Uterus (tissue), 4 donors: ENCODE data around the gene SSH2. TPM values are rescaled to one million over a fixed set of nuclear protein-coding genes. Genes with fewer than 3 reads are reported as not detected.
"Not testable (repeated sequence)": the region's sequence is repeated elsewhere in the genome, so short reads cannot be mapped to it uniquely, and the experiment has no call there.

Experiments used
- DNase-seq, 2 donors: peaks; one replicate each; pipeline ENCODE4 v3.0.0-alpha.2; 2019 to 2020
- H3K27ac ChIP-seq, 2 donors: fragments of 200-600 bp; sonication (generic); 1 replicate in 1 of 2; 2 replicates in 1 of 2; pipeline ENCODE4 v1.5.1; 2016 to 2018
- H3K27me3 ChIP-seq, 2 donors: fragments of 200-600 bp; sonication (generic); one replicate each; pipeline ENCODE4 v1.5.1; 2018 to 2019; ENCODE audit warnings: control low read depth in 1 of 2
- H3K36me3 ChIP-seq, 2 donors: fragments of 200-600 bp; sonication (generic); one replicate each; pipeline ENCODE4 v1.5.1; 2019; ENCODE audit warnings: control low read depth in 1 of 2
- H3K4me1 ChIP-seq, 2 donors: fragments of 200-600 bp; sonication (generic); one replicate each; pipeline ENCODE4 v1.5.1; 2018 to 2019; ENCODE audit warnings: control low read depth in 1 of 2
- H3K4me3 ChIP-seq, 2 donors: fragments of 200-600 bp; sonication (generic); 1 replicate in 1 of 2; 2 replicates in 1 of 2; pipeline ENCODE4 v1.5.1; 2018 to 2019; ENCODE audit warnings: mild to moderate bottlenecking in 1 of 2
- H3K9me3 ChIP-seq, 2 donors: fragments of 200-600 bp; sonication (generic); one replicate each; pipeline ENCODE4 v1.5.1; 2019; ENCODE audit warnings: control low read depth in 1 of 2
- CTCF ChIP-seq, 4 experiments: fragments of 200-600 bp in 2 of 4; fragments of 450-650 bp in 2 of 4; sonication (generic) in 2 of 4; IDR thresholded peaks; one replicate each; pipeline ENCODE4 v1.5.1; 2016 to 2019; ENCODE audit warnings: antibody characterized with exemption in 4 of 4, mild to moderate bottlenecking in 2 of 4, moderate library complexity in 1 of 4
- POLR2A ChIP-seq, 2 donors: fragments of 450-650 bp; IDR thresholded peaks; one replicate each; pipeline ENCODE4 v1.6.1; 2016; ENCODE audit warnings: antibody characterized with exemption in 2 of 2, mild to moderate bottlenecking in 1 of 2, moderate library complexity in 1 of 2
- intact Hi-C: fragments of 100-400 bp; cut with DNase I; formaldehyde crosslinking; loops from one replicate; pipeline ENCODE4 v1.15.1; 2023; ENCODE audit warnings: low total_unique reads
- total RNA-seq, 4 donors: library from RNA; depleted of rRNA in 3 of 4; stranded (reverse); fragments of >200 nt in 3 of 4; gene quantifications; one replicate each; pipeline versions ENCODE4 v1.1.0 to v1.2.4, GENCODE V29; 2014 to 2023
- donor health status: DM: yes; HTN: yes; CAD: no.

The SSH2 gene
- total RNA-seq, 4 donors from 2014 or later: 6.9 to 36.9 (median 11.5) TPM

DNA sequence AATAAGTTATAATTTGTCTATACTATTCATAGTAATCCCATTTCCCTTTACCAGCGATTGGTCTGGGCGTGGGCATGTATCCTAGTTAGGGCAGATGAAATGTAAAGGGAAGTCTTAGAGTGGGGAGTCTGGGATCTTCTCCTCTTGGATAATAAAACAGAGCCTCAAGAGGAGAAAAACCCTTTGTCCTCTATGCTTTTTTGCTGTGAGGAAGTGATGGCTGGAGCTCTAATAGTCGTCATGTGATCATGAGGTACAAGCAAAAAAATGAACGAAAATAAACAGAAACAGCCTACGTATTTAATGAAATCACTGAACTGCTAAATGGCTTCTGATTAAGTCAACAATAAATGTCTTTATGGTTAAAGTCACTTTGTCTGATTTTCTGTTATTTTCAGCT is 38.2 kb upstream of the SSH2 start:
- Histone ChIP-seq H3K4me3 (no peak overlapping the region), H3K27me3 (no peaks in the 10 kb centered on the region), H3K36me3 (no peaks in the 10 kb centered on the region), H3K4me1 (no peaks in the 10 kb centered on the region), H3K27ac (no peak overlapping the region), H3K9me3 (no peaks in the 10 kb centered on the region)
- TF ChIP-seq POLR2A (IDR thresholded peaks at IDR 0.05) (no peak), CTCF (IDR thresholded peaks at IDR 0.05) (no peak)
- no peak for DNase-seq
- intact Hi-C loops: no loop called here

GRCh38 chr17:29962656-29963055 is 32.6 kb upstream of the SSH2 start:
- H3K27me3 ChIP-seq: no peaks in the 10 kb centered on the region
- intact Hi-C loops: no loop called here
- H3K27ac ChIP-seq: no peak overlapping the region
- H3K9me3 ChIP-seq: no peaks in the 10 kb centered on the region
- no peak for DNase-seq
- no peaks in the 10 kb centered on the region for H3K4me1 ChIP-seq
- TF ChIP-seq CTCF (IDR thresholded peaks at IDR 0.05): no peak
- no peak for TF ChIP-seq POLR2A (IDR thresholded peaks at IDR 0.05)
- H3K36me3 ChIP-seq: no peaks in the 10 kb centered on the region
- no peak overlapping the region for H3K4me3 ChIP-seq

DNA sequence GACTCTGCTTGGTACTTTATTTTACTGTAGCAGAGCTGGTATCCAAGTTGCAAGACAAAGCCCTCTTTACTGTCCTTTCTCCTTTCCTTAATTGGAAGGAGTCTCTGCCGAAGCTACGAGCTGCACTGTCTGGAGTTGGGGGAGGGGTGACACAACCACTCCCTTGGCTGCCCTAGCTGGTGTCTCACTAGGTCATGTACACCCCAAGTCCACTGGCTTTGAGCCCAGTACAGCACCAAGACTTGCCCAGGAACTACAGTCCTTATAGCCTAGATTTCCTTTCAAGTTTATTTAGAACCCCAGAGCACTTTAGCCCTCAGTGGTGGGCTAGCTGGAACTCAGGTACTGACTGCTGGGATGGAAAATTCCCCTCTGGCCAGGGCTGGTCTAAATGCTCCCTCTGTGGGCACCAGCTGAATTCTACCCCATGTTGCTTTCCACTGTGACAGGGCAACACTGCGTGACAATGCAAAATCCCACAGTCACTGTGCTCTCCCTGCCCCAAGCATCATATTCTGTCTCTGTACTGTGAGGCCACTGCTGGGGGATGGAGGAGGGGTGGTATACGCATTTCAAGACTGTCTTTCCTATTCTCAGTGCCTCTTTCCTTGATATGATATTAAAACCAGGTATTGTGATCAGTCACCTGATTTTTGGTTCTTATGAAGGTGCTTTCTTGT is 29.8 kb upstream of the SSH2 start:
- intact Hi-C loops: no loop called here
- no peak for TF ChIP-seq POLR2A (IDR thresholded peaks at IDR 0.05)
- Histone ChIP-seq H3K27me3 (no peaks in the 10 kb centered on the region), H3K27ac (no peak overlapping the region), H3K9me3 (no peaks in the 10 kb centered on the region), H3K4me1 (no peaks in the 10 kb centered on the region), H3K4me3 (no peak overlapping the region), H3K36me3 (no peaks in the 10 kb centered on the region)
- no peak for DNase-seq

- H3K36me3 ChIP-seq: no peaks in the 10 kb centered on the region
- no peak overlapping the region for H3K4me3 ChIP-seq
- intact Hi-C loops: no loop called here
- H3K27ac ChIP-seq: no peak overlapping the region
- no peak for DNase-seq
- H3K4me1 ChIP-seq: no peaks in the 10 kb centered on the region
- H3K27me3 ChIP-seq: no peaks in the 10 kb centered on the region
- no peaks in the 10 kb centered on the region for H3K9me3 ChIP-seq
- TF ChIP-seq CTCF (IDR thresholded peaks at IDR 0.05): no peak
- TF ChIP-seq POLR2A (IDR thresholded peaks at IDR 0.05): no peak
Measured at GRCh38 chr17:29958947-29959657, 29.1 kb upstream of the SSH2 start.

DNA sequence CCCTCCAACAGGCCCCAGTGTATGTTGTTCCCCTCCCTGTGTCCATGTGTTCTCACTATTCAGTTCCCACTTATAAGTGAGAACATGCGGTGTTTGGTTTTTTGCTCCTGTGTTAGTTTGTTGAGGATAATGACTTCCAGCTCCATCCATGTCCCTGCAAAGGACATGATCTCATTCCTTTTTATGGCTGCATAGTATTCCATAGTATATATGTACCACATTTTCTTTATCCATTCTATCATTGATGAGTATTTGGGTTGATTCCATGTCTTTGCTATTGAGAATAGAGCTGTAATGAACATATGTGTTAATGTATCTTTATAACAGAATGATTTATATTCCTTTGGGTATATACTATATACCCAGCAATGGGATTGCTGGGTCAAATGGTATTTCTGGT is 27.5 kb upstream of the SSH2 start:
- H3K36me3 ChIP-seq, H3K27me3 ChIP-seq, DNase-seq, H3K9me3 ChIP-seq, H3K27ac ChIP-seq, H3K4me3 ChIP-seq, H3K4me1 ChIP-seq, intact Hi-C loops: not testable (repeated sequence)

DNA sequence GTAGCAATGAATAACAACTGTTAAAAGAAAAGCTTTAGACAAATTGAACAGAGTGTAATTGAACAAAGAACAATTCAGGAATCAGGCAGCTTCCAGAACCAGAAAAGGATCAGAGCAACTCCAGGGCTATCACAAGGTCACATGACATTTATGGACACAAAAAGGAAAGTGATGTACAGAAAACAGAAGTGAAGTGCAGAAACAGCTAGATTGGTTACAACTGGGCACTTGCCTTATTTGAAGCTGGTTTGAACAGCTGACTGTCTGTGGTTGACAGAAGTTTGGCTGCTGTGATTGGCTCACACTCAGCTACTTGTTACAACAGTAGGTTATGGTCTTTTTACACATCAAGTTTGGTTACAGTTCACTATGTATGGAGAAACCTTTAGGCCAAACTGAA is 26.2 kb upstream of the SSH2 start:
- no peak for TF ChIP-seq POLR2A (IDR thresholded peaks at IDR 0.05)
- no peak for TF ChIP-seq CTCF (IDR thresholded peaks at IDR 0.05)
- no peak overlapping the region for H3K27ac ChIP-seq
- H3K36me3 ChIP-seq: no peaks in the 10 kb centered on the region
- DNase-seq: no peak
- H3K9me3 ChIP-seq: no peaks in the 10 kb centered on the region
- H3K4me3 ChIP-seq: no peak overlapping the region
- intact Hi-C loops: no loop called here
- no peaks in the 10 kb centered on the region for H3K4me1 ChIP-seq
- H3K27me3 ChIP-seq: no peaks in the 10 kb centered on the region
